ENCODE data around the gene GAPDHS. TPM values are rescaled to one million over a fixed set of nuclear protein-coding genes. Genes with fewer than 3 reads are reported as not detected.

GAPDHS gene
- total RNA-seq, 3 donors from 2014 or later (not counting 1 experiment from before 2014, with no cell fraction given), result not detected

DNA sequence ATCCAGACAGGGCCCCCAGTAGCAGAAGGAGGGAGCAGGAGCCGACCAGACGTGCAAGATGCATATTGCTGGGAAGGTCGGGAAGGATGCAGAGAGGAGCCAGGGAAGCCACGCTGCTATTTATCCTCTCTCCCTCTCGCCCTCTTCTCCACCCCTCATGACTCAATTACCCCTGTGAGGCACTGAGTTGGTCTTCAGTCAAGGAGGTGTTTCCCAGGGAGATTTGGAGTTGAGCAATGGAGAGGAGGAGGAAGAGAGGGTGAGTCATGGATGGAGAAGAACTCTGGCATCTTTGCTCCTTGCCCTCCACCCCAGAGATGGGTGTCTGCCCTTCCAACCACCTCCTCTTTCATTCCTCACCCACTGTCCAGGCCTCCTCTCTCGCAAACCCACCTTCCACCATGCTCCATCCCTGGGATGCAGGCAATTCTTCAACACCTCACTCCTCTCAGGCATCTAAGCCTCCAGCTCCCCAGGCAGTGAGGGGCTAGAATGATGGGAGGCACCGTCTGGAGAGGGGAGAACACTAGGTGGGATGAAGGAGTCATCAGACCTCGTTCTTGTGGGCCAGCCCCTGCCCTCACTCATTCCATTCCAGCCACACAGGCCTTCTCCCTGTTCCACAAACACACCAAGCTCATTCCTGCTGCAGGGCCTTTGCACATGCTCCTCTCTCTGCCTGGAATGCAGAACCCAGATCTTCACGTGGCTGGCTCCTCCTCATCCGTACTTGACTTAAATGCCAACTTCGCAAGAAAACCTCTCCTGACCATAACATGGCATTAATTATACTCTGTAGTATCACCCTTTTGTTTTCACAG lies 4.8 kb upstream of the GAPDHS start, which contains the start of gene SBSN:
Gene SBSN (minus strand): TSS at position 94 of the 821 bp plus-strand sequence. CDS start 30 bp downstream, at position 64.
- 86% methylated on average over 9 of the region's 11 CpGs for WGBS (ENCODE audit: insufficient coverage)
- Histone ChIP-seq H3K4me1 (ENCODE audit: control insufficient read depth, insufficient read depth, low read length) (peaks cover 8% of the 10 kb centered on the region), H3K4me3 (ENCODE audit: low read length) (no peak within 1 kb of the TSS), H3K9me3 (ENCODE audit: control insufficient read depth, insufficient read depth, low read length) (no peaks in the 10 kb centered on the region), H3K27ac (ENCODE audit: low read length) (no peak within 1 kb of the TSS), H3K27me3 (ENCODE audit: control insufficient read depth, insufficient read depth, low read length) (no peaks in the 10 kb centered on the region), H3K36me3 (ENCODE audit: control insufficient read depth, insufficient read depth, low read length) (no peaks in the 10 kb centered on the region)
- Mint-ChIP-seq H3K27me3 (ENCODE audit: low read depth in 2 of 2) (peaks cover 16 to 35% of the 10 kb centered on the region in 2 donors), H3K4me3 (no peak within 1 kb of the TSS), H3K9me3 (no peaks in the 10 kb centered on the region), H3K27ac (peak within 1 kb of the TSS in 1 of 2 donors; percentile 56), H3K4me1 (peaks cover 0 to 6% of the 10 kb centered on the region in 2 donors), H3K36me3 (no peaks in the 10 kb centered on the region)
- no peak for ATAC-seq
- intact Hi-C loops (cut with micrococcal nuclease), result no loop called here
- no peak for DNase-seq
- TF ChIP-seq, protein P1, sequence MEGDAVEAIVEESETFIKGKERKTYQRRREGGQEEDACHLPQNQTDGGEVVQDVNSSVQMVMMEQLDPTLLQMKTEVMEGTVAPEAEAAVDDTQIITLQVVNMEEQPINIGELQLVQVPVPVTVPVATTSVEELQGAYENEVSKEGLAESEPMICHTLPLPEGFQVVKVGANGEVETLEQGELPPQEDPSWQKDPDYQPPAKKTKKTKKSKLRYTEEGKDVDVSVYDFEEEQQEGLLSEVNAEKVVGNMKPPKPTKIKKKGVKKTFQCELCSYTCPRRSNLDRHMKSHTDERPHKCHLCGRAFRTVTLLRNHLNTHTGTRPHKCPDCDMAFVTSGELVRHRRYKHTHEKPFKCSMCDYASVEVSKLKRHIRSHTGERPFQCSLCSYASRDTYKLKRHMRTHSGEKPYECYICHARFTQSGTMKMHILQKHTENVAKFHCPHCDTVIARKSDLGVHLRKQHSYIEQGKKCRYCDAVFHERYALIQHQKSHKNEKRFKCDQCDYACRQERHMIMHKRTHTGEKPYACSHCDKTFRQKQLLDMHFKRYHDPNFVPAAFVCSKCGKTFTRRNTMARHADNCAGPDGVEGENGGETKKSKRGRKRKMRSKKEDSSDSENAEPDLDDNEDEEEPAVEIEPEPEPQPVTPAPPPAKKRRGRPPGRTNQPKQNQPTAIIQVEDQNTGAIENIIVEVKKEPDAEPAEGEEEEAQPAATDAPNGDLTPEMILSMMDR (IDR thresholded peaks at IDR 0.05), result no peak

GRCh38 chr19:35529241-35530218 lies 3.7 kb upstream of the GAPDHS start:
- peaks cover 6 to 16% of the 10 kb centered on the region in 2 donors for H3K4me1 Mint-ChIP-seq
- no peaks in the 10 kb centered on the region for H3K9me3 Mint-ChIP-seq
- H3K4me3 ChIP-seq (ENCODE audit: low read length), result no peak overlapping the region
- H3K4me1 ChIP-seq (ENCODE audit: control insufficient read depth, insufficient read depth, low read length), result peaks cover 19% of the 10 kb centered on the region
- intact Hi-C loops (cut with micrococcal nuclease), result no loop called here
- DNase-seq, result no peak
- TF ChIP-seq, protein P1 (IDR thresholded peaks at IDR 0.05), result no peak
- peaks cover 16 to 33% of the 10 kb centered on the region in 2 donors for H3K27me3 Mint-ChIP-seq (ENCODE audit: low read depth in 2 of 2)
- H3K36me3 ChIP-seq (ENCODE audit: control insufficient read depth, insufficient read depth, low read length), result no peaks in the 10 kb centered on the region
- WGBS (ENCODE audit: insufficient coverage), result 41% methylated on average over 19 of the region's 19 CpGs
- H3K27ac ChIP-seq (ENCODE audit: low read length), result no peak overlapping the region
- H3K27me3 ChIP-seq (ENCODE audit: control insufficient read depth, insufficient read depth, low read length), result no peaks in the 10 kb centered on the region
- no peak overlapping the region for H3K4me3 Mint-ChIP-seq
- no peaks in the 10 kb centered on the region for H3K36me3 Mint-ChIP-seq
- H3K27ac Mint-ChIP-seq, result peak overlapping the region in 1 of 2 donors; percentile 56
- no peak for ATAC-seq
- no peaks in the 10 kb centered on the region for H3K9me3 ChIP-seq (ENCODE audit: control insufficient read depth, insufficient read depth, low read length)

DNA sequence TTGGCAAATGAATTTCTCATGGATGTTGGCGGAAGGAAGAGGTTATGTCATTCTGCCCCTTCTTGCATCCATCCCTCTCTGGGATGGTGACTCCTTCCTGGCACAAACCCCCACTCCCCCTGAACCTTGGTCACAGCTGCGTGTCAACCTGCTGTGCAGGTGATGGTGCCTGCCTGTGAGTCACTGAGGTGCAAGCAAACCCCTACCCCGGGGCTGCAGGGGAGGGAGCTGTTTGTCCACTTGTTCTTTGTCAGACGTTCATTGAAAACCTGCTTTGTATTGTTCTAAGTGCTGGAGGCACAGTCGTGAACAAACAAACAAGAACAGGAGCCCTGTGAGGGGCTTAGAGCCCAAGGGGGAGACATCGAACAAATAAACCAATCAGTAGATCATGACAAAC lies 2.0 kb upstream of the GAPDHS start:
- Histone ChIP-seq H3K9me3 (ENCODE audit: control insufficient read depth, insufficient read depth, low read length) (no peaks in the 10 kb centered on the region), H3K27me3 (ENCODE audit: control insufficient read depth, insufficient read depth, low read length) (no peaks in the 10 kb centered on the region), H3K4me3 (ENCODE audit: low read length) (no peak overlapping the region), H3K36me3 (ENCODE audit: control insufficient read depth, insufficient read depth, low read length) (no peaks in the 10 kb centered on the region), H3K4me1 (ENCODE audit: control insufficient read depth, insufficient read depth, low read length) (peaks cover 25% of the 10 kb centered on the region), H3K27ac (ENCODE audit: low read length) (no peak overlapping the region)
- no peak for DNase-seq
- H3K4me1 Mint-ChIP-seq, result peaks cover 6 to 22% of the 10 kb centered on the region in 2 donors
- no peak for ATAC-seq
- H3K27ac Mint-ChIP-seq, result peak overlapping the region in 1 of 2 donors; percentile 52
- H3K4me3 Mint-ChIP-seq, result no peak overlapping the region
- TF ChIP-seq, protein P1 (IDR thresholded peaks at IDR 0.05), result no peak
- intact Hi-C loops (cut with micrococcal nuclease), result no loop called here
- WGBS (ENCODE audit: insufficient coverage), result 84% methylated on average over 6 of the region's 6 CpGs
- H3K27me3 Mint-ChIP-seq (ENCODE audit: low read depth in 2 of 2), result peaks cover 16 to 35% of the 10 kb centered on the region in 2 donors
- no peaks in the 10 kb centered on the region for H3K36me3 Mint-ChIP-seq
- H3K9me3 Mint-ChIP-seq, result no peaks in the 10 kb centered on the region
